Measurements from ENCODE around the gene SLC4A1.

GRCh38 chr17:44255915-44256314, 12.0 kb downstream of the SLC4A1 start:
- TF ChIP-seq CTCF (IDR thresholded peaks at IDR 0.05) (no peak), POLR2A (IDR thresholded peaks at IDR 0.05) (no peak), POLR2AphosphoS5 (IDR thresholded peaks at IDR 0.05) (no peak)

Measured in breast epithelium (tissue), 3 donors.